ENCODE measurements around the gene ZNF646. TPM values are rescaled to one million over a fixed set of nuclear protein-coding genes. Genes with fewer than 3 reads are reported as not detected.

The ZNF646 gene
- total RNA-seq, 2 donors from 2014 or later = 26.3 to 33.7 TPM

DNA sequence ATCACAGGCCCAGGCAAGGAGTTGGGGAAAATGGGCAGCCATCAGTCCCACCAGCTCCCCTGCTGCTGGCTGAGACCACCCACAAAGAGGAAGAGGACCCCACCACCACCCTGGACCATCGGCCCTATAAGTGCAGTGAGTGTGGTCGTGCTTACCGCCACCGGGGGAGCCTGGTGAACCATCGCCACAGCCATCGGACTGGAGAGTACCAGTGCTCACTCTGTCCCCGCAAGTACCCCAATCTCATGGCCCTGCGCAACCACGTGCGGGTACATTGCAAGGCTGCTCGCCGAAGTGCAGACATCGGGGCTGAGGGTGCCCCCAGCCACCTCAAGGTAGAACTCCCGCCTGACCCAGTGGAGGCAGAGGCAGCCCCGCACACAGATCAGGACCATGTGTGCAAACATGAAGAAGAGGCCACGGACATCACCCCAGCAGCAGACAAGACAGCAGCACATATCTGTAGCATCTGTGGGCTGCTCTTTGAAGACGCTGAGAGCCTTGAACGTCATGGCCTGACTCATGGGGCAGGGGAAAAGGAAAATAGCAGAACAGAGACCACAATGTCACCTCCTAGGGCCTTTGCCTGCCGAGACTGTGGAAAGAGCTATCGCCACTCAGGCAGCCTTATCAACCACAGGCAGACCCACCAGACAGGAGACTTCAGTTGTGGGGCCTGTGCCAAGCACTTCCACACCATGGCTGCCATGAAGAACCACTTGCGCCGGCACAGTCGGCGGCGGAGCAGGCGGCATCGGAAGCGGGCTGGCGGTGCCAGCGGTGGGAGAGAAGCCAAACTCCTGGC, 3.6 kb downstream of the ZNF646 start:
- DNase-seq (ENCODE audit: low spot score) = no peak
- WGBS = 93% methylated on average over 30 of the region's 30 CpGs
- Histone ChIP-seq H3K4me3 (no peak overlapping the region), H3K9me3 (no peaks in the 10 kb centered on the region), H3K4me1 (replicated peaks) (peaks cover 3% of the 10 kb centered on the region), H3K27me3 (replicated peaks; ENCODE audit: insufficient read depth) (no peaks in the 10 kb centered on the region), H3K27ac (no peak overlapping the region), H3K36me3 (peaks cover 8 to 35% of the 10 kb centered on the region in 2 donors)
- TF ChIP-seq POLR2A (IDR thresholded peaks at IDR 0.05) (no peak), POLR2AphosphoS5 (IDR thresholded peaks at IDR 0.05) (no peak)
- TF ChIP-seq, protein P1, sequence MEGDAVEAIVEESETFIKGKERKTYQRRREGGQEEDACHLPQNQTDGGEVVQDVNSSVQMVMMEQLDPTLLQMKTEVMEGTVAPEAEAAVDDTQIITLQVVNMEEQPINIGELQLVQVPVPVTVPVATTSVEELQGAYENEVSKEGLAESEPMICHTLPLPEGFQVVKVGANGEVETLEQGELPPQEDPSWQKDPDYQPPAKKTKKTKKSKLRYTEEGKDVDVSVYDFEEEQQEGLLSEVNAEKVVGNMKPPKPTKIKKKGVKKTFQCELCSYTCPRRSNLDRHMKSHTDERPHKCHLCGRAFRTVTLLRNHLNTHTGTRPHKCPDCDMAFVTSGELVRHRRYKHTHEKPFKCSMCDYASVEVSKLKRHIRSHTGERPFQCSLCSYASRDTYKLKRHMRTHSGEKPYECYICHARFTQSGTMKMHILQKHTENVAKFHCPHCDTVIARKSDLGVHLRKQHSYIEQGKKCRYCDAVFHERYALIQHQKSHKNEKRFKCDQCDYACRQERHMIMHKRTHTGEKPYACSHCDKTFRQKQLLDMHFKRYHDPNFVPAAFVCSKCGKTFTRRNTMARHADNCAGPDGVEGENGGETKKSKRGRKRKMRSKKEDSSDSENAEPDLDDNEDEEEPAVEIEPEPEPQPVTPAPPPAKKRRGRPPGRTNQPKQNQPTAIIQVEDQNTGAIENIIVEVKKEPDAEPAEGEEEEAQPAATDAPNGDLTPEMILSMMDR (IDR thresholded peaks at IDR 0.05) = no peak
- intact Hi-C loops (cut with DNase I) = no loop called here

DNA sequence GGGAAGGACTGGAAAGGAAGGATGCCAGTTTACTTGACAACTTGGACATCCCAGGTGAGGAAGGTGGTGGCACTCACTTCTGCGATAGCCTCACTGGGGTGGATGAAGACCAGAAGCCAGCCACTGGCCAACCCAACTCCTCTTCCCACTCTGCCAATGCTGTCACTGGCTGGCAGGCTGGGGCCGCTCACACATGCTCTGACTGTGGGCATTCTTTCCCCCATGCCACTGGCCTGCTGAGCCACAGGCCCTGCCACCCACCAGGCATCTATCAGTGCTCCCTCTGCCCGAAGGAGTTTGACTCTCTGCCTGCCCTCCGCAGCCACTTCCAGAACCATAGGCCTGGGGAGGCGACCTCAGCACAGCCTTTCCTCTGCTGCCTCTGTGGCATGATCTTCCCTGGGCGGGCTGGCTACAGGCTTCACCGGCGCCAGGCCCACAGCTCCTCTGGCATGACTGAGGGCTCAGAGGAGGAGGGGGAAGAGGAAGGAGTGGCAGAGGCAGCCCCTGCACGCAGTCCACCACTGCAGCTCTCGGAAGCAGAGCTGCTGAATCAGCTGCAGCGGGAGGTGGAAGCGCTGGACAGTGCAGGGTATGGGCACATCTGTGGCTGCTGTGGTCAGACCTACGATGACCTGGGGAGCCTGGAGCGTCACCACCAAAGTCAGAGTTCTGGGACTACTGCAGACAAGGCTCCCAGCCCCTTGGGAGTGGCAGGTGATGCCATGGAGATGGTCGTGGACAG, 4.5 kb downstream of the ZNF646 start:
- 95% methylated on average over 15 of the region's 15 CpGs for WGBS
- DNase-seq (ENCODE audit: low spot score) = no peak
- peaks cover 8 to 35% of the 10 kb centered on the region in 2 donors for H3K36me3 ChIP-seq
- no peak overlapping the region for H3K27ac ChIP-seq
- no peaks in the 10 kb centered on the region for H3K27me3 ChIP-seq (replicated peaks; ENCODE audit: insufficient read depth)
- H3K9me3 ChIP-seq = no peaks in the 10 kb centered on the region
- peaks cover 3% of the 10 kb centered on the region for H3K4me1 ChIP-seq (replicated peaks)
- H3K4me3 ChIP-seq = no peak overlapping the region
- intact Hi-C loops (cut with DNase I) = no loop called here
- TF ChIP-seq, protein P1 (IDR thresholded peaks at IDR 0.05) = no peak
- TF ChIP-seq POLR2AphosphoS5 (IDR thresholded peaks at IDR 0.05) (no peak), POLR2A (IDR thresholded peaks at IDR 0.05) (no peak)

DNA sequence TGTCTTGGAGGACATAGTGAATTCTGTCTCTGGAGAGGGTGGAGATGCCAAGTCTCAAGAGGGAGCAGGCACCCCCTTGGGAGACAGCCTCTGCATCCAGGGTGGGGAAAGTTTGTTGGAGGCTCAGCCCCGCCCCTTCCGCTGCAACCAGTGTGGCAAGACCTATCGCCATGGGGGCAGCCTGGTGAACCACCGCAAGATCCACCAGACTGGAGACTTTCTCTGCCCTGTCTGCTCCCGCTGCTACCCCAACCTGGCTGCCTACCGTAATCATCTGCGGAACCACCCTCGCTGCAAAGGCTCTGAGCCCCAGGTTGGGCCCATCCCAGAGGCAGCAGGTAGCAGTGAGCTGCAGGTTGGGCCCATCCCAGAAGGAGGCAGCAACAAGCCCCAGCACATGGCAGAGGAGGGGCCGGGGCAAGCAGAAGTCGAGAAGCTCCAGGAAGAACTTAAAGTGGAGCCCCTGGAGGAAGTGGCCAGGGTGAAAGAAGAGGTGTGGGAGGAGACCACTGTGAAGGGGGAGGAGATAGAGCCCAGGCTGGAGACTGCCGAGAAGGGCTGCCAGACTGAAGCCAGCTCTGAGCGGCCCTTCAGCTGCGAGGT, 5.2 kb downstream of the ZNF646 start:
- peaks cover 8 to 40% of the 10 kb centered on the region in 2 donors for H3K36me3 ChIP-seq
- intact Hi-C loops (cut with DNase I) = no loop called here

DNA sequence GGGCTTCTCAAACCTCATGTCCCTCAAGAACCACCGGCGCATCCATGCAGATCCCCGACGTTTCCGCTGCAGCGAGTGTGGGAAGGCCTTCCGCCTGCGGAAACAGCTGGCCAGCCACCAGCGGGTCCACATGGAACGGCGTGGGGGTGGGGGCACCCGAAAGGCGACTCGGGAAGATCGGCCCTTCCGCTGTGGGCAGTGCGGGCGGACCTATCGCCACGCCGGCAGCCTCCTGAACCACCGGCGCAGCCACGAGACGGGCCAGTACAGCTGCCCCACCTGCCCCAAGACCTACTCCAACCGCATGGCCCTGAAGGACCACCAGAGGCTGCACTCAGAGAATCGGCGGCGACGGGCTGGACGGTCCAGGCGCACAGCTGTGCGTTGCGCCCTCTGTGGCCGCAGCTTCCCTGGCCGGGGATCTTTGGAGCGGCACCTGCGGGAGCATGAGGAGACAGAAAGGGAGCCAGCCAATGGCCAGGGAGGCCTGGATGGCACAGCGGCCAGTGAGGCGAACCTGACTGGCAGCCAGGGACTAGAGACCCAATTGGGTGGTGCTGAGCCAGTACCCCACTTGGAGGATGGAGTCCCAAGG, 5.9 kb downstream of the ZNF646 start:
- H3K4me1 ChIP-seq (replicated peaks) = peaks cover 3% of the 10 kb centered on the region
- TF ChIP-seq POLR2A (IDR thresholded peaks at IDR 0.05) = no peak
- intact Hi-C loops (cut with DNase I) = no loop called here

More for the DNA sequence above, 5.2 kb downstream of the ZNF646 start:
- Histone ChIP-seq H3K4me3 (no peak overlapping the region), H3K27me3 (replicated peaks; ENCODE audit: insufficient read depth) (no peaks in the 10 kb centered on the region), H3K4me1 (replicated peaks) (peaks cover 3% of the 10 kb centered on the region), H3K9me3 (no peaks in the 10 kb centered on the region), H3K27ac (no peak overlapping the region)
- 91% methylated on average over 13 of the region's 13 CpGs for WGBS
- no peak for DNase-seq (ENCODE audit: low spot score)
- TF ChIP-seq, protein P1 (IDR thresholded peaks at IDR 0.05) = no peak
- TF ChIP-seq POLR2AphosphoS5 (IDR thresholded peaks at IDR 0.05) (no peak), POLR2A (IDR thresholded peaks at IDR 0.05) (no peak)

More for the DNA sequence above, 5.9 kb downstream of the ZNF646 start:
- Histone ChIP-seq H3K27ac (no peak overlapping the region), H3K27me3 (replicated peaks; ENCODE audit: insufficient read depth) (no peaks in the 10 kb centered on the region), H3K36me3 (peaks cover 8 to 40% of the 10 kb centered on the region in 2 donors), H3K9me3 (no peaks in the 10 kb centered on the region), H3K4me3 (no peak overlapping the region)
- WGBS = 95% methylated on average over 37 of the region's 40 CpGs
- no peak for DNase-seq (ENCODE audit: low spot score)

Measured in prostate gland (tissue), 2 donors.